PFSK-1 (cell line): ENCODE data around the gene TMED3.

ENCODE experiments used
- FOXP2 ChIP-seq: optimal IDR thresholded peaks from 2 replicates; pipeline ENCODE3; 2011; ENCODE audit warnings: borderline replicate concordance, control low read depth, inconsistent platforms; ENCODE audit not compliant: insufficient read depth; ENCODE audit errors: extremely low read length, extremely low read depth
- POLR2AphosphoS5 ChIP-seq: IDR thresholded peaks from 2 replicates; pipeline ENCODE4 v1.6.1; 2012; ENCODE audit warnings: low read depth, mild to moderate bottlenecking, control low read depth, low read length, moderate library complexity
- SIN3A ChIP-seq: IDR thresholded peaks from 2 replicates; pipeline ENCODE4 v1.6.1; 2012; ENCODE audit warnings: mild to moderate bottlenecking, low read length, moderate library complexity, borderline replicate concordance; ENCODE audit not compliant: insufficient read depth
- TAF1 ChIP-seq: IDR thresholded peaks from 2 replicates; pipeline ENCODE4 v1.6.1; 2012; ENCODE audit warnings: low read length, control low read depth, borderline replicate concordance; ENCODE audit not compliant: insufficient read depth
- TF ChIP-seq, protein P1 (sequence below), 2 experiments: IDR thresholded peaks; 2 replicates each; pipeline versions ENCODE4 v1.6.1 to v1.8.0; 2011 to 2012; ENCODE audit warnings: low read depth in 2 of 2, low read length in 2 of 2, control low read depth in 1 of 2, inconsistent platforms in 1 of 2, mild to moderate bottlenecking in 1 of 2, moderate library complexity in 1 of 2; ENCODE audit not compliant: insufficient read depth in 1 of 2

Gene TMED3

DNA sequence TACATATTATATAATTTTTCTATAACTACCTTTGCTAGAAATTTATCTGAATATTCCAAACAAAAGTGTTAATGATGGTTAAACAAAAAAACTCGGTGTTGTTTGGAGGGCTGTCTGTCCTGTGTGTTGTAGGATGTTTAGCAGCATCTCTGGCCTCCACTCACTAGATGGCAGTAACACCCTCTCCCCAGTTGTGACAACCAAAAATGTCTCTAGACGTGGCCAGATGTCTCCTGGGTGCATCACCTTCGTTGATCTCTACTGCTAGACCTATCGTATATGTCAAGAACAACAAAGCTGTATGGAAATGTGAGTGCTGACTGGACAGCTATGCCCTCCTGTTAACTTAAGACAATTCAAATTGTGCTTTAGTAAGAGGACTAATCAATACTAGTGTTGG is 14.3 kb upstream of the TMED3 start:
- TF ChIP-seq, protein P1, sequence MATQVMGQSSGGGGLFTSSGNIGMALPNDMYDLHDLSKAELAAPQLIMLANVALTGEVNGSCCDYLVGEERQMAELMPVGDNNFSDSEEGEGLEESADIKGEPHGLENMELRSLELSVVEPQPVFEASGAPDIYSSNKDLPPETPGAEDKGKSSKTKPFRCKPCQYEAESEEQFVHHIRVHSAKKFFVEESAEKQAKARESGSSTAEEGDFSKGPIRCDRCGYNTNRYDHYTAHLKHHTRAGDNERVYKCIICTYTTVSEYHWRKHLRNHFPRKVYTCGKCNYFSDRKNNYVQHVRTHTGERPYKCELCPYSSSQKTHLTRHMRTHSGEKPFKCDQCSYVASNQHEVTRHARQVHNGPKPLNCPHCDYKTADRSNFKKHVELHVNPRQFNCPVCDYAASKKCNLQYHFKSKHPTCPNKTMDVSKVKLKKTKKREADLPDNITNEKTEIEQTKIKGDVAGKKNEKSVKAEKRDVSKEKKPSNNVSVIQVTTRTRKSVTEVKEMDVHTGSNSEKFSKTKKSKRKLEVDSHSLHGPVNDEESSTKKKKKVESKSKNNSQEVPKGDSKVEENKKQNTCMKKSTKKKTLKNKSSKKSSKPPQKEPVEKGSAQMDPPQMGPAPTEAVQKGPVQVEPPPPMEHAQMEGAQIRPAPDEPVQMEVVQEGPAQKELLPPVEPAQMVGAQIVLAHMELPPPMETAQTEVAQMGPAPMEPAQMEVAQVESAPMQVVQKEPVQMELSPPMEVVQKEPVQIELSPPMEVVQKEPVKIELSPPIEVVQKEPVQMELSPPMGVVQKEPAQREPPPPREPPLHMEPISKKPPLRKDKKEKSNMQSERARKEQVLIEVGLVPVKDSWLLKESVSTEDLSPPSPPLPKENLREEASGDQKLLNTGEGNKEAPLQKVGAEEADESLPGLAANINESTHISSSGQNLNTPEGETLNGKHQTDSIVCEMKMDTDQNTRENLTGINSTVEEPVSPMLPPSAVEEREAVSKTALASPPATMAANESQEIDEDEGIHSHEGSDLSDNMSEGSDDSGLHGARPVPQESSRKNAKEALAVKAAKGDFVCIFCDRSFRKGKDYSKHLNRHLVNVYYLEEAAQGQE (IDR thresholded peaks at IDR 0.05; ENCODE audit: insufficient read depth in 1 of 2, low read depth in 2 of 2, low read length in 2 of 2): no peak
- TF ChIP-seq TAF1: no peak

DNA sequence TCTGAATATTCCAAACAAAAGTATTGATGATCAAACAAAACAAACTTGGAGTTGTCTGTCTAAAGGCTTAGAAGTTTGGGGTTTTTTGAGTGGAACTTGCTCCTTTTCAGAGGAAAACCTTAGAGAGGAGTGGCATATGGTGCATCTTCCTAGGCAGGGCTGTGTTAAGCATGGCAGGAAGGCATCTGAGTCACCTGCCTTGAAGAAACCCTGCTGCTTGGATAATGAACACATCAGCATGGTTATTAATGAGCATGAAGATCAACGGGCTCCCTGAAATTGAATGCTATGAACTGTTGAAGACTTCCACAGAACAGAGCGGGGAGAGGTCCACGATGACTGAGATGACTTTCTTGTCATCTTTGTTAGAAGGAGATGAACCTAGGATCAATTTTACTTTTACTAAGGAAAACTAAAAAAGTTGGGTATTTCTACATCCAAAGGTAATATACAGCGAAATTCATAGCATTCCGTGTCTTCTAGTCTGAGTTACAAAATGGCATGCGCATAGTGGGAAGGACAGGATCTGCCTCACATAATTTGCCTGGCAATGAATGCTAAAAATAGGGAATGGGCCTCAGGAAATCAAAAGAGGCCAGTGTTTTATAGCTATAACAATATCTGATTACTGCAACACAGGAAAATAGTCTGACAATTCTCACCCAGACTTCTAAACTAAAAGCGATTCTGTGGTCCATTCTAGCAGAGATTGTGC is 11.6 kb upstream of the TMED3 start:
- TF ChIP-seq TAF1 (no peak), POLR2AphosphoS5 (no peak), SIN3A (no peak), FOXP2 (no peak)
- TF ChIP-seq, protein P1 (IDR thresholded peaks at IDR 0.05; ENCODE audit: insufficient read depth in 1 of 2, low read depth in 2 of 2, low read length in 2 of 2): no peak

DNA sequence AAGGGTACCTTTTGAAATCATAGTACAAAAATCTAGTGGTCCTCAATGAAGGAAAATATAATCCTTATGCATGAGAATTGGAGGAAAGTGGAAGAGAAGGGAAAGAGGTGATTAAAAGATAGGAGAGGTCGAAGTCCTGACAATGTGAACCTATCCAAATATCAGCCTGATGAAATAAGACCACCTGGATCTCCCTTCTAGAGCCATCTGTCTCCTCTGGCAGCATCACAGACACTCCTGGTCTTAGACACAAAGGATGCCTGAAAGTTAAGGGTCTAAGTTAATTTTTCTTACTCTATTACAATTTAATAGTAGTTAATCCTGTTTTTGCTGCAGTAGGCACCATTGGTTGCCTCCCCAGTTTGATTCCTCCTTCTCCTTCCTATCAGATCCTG is 11.1 kb upstream of the TMED3 start:
- TF ChIP-seq POLR2AphosphoS5 (no peak), FOXP2 (no peak), SIN3A (no peak)
- TF ChIP-seq, protein P1 (IDR thresholded peaks at IDR 0.05; ENCODE audit: insufficient read depth in 1 of 2, low read depth in 2 of 2, low read length in 2 of 2): no peak

DNA sequence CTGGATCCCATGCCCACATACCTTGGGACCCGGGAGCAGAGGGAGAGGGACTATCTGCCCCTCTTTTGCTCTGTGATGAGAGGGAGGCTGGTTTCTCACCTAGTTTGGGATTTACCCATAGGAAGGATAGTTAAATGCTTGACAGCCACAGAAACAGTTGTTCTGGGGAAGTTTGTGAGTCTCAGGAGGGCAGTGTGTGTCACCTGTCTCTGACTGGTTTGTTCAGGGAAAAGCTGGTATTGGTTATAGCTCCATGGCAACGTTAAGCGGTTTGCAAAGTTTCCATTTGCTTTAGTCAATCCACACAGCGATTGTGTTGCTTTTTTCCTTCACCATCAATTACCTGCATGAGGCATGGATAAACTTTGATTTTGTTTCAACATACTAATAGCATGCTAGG is 3.7 kb upstream of the TMED3 start:
- TF ChIP-seq TAF1 (no peak), POLR2AphosphoS5 (no peak)
- TF ChIP-seq, protein P1 (IDR thresholded peaks at IDR 0.05; ENCODE audit: insufficient read depth in 1 of 2, low read depth in 2 of 2, low read length in 2 of 2): no peak

DNA sequence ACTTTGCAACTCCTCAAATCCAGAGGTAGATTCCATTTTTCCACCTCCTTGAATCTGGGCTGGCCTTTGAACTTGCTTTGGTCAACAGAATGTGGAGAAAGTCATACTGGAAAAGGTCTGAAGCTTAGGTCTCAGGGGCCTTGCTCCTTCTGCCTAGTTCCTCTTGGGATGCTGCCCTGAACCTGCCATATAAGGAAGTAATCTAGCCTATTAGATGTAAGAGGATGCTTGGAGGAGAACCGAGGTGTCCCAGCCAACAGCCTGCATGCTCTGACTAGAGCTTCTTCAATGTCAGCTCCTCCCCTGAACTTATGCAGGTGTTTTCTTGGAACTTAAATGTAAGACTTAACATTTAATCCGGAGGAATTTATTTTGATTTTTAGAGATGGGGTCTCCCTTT is 2.0 kb upstream of the TMED3 start:
- TF ChIP-seq POLR2AphosphoS5 (no peak), TAF1 (no peak), SIN3A (no peak), FOXP2 (no peak)
- TF ChIP-seq, protein P1 (IDR thresholded peaks at IDR 0.05; ENCODE audit: insufficient read depth in 1 of 2, low read depth in 2 of 2, low read length in 2 of 2): no peak
